Lower leg skin (tissue), 3 donors: ENCODE results near the gene BEST4.

ENCODE experiments used
- CTCF ChIP-seq, 3 donors: fragments of 450-650 bp; IDR thresholded peaks; one replicate each; pipeline ENCODE4 v1.5.1; 2016; ENCODE audit warnings: antibody characterized with exemption in 3 of 3, mild to moderate bottlenecking in 3 of 3, moderate library complexity in 2 of 3
- POLR2A ChIP-seq, 2 donors: fragments of 450-650 bp; IDR thresholded peaks; one replicate each; pipeline ENCODE4 v1.6.1; 2016 to 2017; ENCODE audit warnings: antibody characterized with exemption in 2 of 2, mild to moderate bottlenecking in 1 of 2, moderate library complexity in 1 of 2

DNA sequence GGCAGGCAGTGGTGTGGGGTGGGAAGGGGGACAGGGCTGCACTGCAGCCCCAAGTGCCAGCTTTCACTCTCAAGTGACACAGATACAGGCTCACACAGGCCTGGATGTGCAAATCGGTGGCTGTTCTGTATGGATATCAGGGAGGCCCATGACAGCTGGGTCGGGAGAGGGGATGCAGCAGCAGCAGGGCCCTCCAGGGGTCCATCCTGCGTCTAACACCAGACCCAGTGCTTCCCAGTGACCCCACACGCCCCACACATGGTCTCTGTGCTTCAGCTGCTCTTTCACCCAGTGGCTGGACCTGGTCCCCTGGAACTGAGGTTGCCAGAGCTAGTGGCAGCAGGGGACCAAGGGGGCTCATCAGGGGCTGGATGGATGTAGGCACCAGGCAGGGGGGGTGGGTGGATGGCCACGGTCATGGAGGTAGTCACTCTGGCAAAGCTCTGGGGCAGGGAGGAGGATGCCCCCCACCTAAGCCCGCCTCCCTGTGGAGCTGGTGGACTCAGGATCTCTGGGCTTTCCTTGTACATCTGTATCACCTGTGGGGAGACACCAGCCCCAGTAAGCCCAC lies 34.2 kb upstream of the BEST4 start:
- TF ChIP-seq CTCF (IDR thresholded peaks at IDR 0.05) (no peak), POLR2A (IDR thresholded peaks at IDR 0.05) (no peak)
